Panc1 (cell line): Measurements from ENCODE around the gene ASCC3. TPM values are rescaled to one million over a fixed set of nuclear protein-coding genes. Genes with fewer than 3 reads are reported as not detected.

Experiments
- ATAC-seq: fragments of 200-7000 bp; cut with Tn5 transposase; 2 replicates; pipeline ENCODE4 v1.9.1; 2020; ENCODE audit warnings: mild to moderate bottlenecking, moderate library complexity
- BruUV-seq: library from RNA; stranded (reverse); fragments of 400-500 nt; replicated peaks from 2 replicates; lab custom pipeline; 2021; lab: Mats Ljungman, UMichigan
- CTCF ChIA-PET: fragments of 300-600 bp; sonication (Branson Sonifier 250); formaldehyde crosslinking; loops from one replicate; lab custom pipeline; 2022; ENCODE audit warnings: antibody characterized with exemption; lab: Charles Lee
- POLR2A ChIA-PET: fragments of 300-600 bp; sonication (Branson Sonifier 250); formaldehyde crosslinking; loops from one replicate; lab custom pipeline; 2022; ENCODE audit warnings: antibody characterized with exemption; lab: Charles Lee
- DNase-seq: peaks from one replicate; pipeline ENCODE4 v3.0.0-alpha.2; 2010; ENCODE audit warnings: low read depth, low spot score
- H3K27ac ChIP-seq: 2 replicates; pipeline ENCODE4 v1.5.1; 2011; ENCODE audit warnings: mild to moderate bottlenecking, low read length, inconsistent platforms
- H3K27me3 ChIP-seq: fragments of 200-500 bp; sonication (Bioruptor generic); 2 replicates; pipeline ENCODE4 v1.6.0; 2014; ENCODE audit warnings: low read length, inconsistent platforms; ENCODE audit not compliant: control insufficient read depth, insufficient read depth
- H3K36me3 ChIP-seq: fragments of 200-500 bp; sonication (Bioruptor generic); 2 replicates; pipeline ENCODE4 v1.5.1; 2014; ENCODE audit warnings: inconsistent platforms, mild to moderate bottlenecking, low read length, moderate library complexity; ENCODE audit not compliant: control insufficient read depth, insufficient read depth
- H3K4me1 ChIP-seq: 2 replicates; pipeline ENCODE4 v1.5.1; 2011; ENCODE audit warnings: inconsistent platforms, mild to moderate bottlenecking, low read length, moderate library complexity; ENCODE audit not compliant: control insufficient read depth, insufficient read depth
- H3K4me3 ChIP-seq, 2 experiments: 2 replicates each; pipeline ENCODE4 v1.5.1; 2011 to 2012; ENCODE audit warnings: low read depth in 2 of 2, low read length in 2 of 2, mild to moderate bottlenecking in 2 of 2, inconsistent platforms in 1 of 2, moderate library complexity in 1 of 2
- H3K9me3 ChIP-seq: fragments of 200-500 bp; sonication (Bioruptor generic); 2 replicates; pipeline ENCODE4 v1.5.1; 2014; ENCODE audit warnings: low read depth, mild to moderate bottlenecking, inconsistent platforms, low read length, moderate library complexity; ENCODE audit not compliant: control insufficient read depth, insufficient read depth
- CTCF ChIP-seq: fragments of 450-650 bp; IDR thresholded peaks from 2 replicates; pipeline ENCODE4 v1.5.1; 2017; ENCODE audit warnings: mild to moderate bottlenecking
- POLR2AphosphoS5 ChIP-seq: IDR thresholded peaks from 2 replicates; pipeline ENCODE4 v1.6.1; 2012; ENCODE audit warnings: mild to moderate bottlenecking, low read depth, low read length, moderate library complexity
- SIN3A ChIP-seq: IDR thresholded peaks from 2 replicates; pipeline ENCODE4 v1.6.1; 2012; ENCODE audit warnings: low read depth, mild to moderate bottlenecking, low read length, moderate library complexity, borderline replicate concordance; ENCODE audit not compliant: insufficient read depth
- TCF7L2 ChIP-seq: IDR thresholded peaks from 2 replicates; pipeline ENCODE4 v1.6.1; 2011; ENCODE audit warnings: mild to moderate bottlenecking, low read depth, low read length, inconsistent platforms
- in situ Hi-C: cut with HindIII; loops from 2 replicates; pipeline ENCODE4 v1.10.0; 2016; ENCODE audit warnings: low sequenced_read_pairs, low pct_unique_long_range_greater_than_20kb
- intact Hi-C: fragments of 100-400 bp; cut with micrococcal nuclease; formaldehyde crosslinking; loops from one replicate; pipeline ENCODE4 v1.10.0; 2022; ENCODE audit not compliant: unreplicated experiment
- total RNA-seq: library from RNA; stranded (reverse); gene quantifications from one replicate; pipeline ENCODE4 v1.2.1, GENCODE V29; 2021; ENCODE audit not compliant: unreplicated experiment
- TF ChIP-seq, protein P1 (sequence below), 2 experiments: IDR thresholded peaks; 2 replicates each; pipeline ENCODE4 v1.6.1; 2011 to 2012; ENCODE audit warnings: low read depth in 2 of 2, control low read depth in 1 of 2, low read length in 1 of 2, mild to moderate bottlenecking in 1 of 2, moderate library complexity in 1 of 2; ENCODE audit not compliant: insufficient read depth in 1 of 2

The ASCC3 gene
- total RNA-seq, 1 experiment from 2014 or later = 46.9 TPM

- intact Hi-C loops = no loop called here
- ChIA-PET CTCF (no interaction called here), POLR2A (no interaction called here)
- Histone ChIP-seq H3K36me3 (no peaks in the 10 kb centered on the region), H3K27ac (no peak overlapping the region), H3K27me3 (no peaks in the 10 kb centered on the region), H3K4me3 (no peak overlapping the region), H3K9me3 (no peaks in the 10 kb centered on the region), H3K4me1 (no peaks in the 10 kb centered on the region)
- no TSS peak for BruUV-seq
- in situ Hi-C loops = no loop called here
- ATAC-seq (no peak), DNase-seq (no peak)
- TF ChIP-seq TCF7L2 (no peak), POLR2AphosphoS5 (no peak), SIN3A (no peak)
- TF ChIP-seq, protein P1, sequence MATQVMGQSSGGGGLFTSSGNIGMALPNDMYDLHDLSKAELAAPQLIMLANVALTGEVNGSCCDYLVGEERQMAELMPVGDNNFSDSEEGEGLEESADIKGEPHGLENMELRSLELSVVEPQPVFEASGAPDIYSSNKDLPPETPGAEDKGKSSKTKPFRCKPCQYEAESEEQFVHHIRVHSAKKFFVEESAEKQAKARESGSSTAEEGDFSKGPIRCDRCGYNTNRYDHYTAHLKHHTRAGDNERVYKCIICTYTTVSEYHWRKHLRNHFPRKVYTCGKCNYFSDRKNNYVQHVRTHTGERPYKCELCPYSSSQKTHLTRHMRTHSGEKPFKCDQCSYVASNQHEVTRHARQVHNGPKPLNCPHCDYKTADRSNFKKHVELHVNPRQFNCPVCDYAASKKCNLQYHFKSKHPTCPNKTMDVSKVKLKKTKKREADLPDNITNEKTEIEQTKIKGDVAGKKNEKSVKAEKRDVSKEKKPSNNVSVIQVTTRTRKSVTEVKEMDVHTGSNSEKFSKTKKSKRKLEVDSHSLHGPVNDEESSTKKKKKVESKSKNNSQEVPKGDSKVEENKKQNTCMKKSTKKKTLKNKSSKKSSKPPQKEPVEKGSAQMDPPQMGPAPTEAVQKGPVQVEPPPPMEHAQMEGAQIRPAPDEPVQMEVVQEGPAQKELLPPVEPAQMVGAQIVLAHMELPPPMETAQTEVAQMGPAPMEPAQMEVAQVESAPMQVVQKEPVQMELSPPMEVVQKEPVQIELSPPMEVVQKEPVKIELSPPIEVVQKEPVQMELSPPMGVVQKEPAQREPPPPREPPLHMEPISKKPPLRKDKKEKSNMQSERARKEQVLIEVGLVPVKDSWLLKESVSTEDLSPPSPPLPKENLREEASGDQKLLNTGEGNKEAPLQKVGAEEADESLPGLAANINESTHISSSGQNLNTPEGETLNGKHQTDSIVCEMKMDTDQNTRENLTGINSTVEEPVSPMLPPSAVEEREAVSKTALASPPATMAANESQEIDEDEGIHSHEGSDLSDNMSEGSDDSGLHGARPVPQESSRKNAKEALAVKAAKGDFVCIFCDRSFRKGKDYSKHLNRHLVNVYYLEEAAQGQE (IDR thresholded peaks at IDR 0.05; ENCODE audit: insufficient read depth in 1 of 2, low read depth in 2 of 2, low read length in 1 of 2) = no peak
These were observed 396.7 kb downstream of the ASCC3 start for GRCh38 chr6:100484474-100484873.

DNA sequence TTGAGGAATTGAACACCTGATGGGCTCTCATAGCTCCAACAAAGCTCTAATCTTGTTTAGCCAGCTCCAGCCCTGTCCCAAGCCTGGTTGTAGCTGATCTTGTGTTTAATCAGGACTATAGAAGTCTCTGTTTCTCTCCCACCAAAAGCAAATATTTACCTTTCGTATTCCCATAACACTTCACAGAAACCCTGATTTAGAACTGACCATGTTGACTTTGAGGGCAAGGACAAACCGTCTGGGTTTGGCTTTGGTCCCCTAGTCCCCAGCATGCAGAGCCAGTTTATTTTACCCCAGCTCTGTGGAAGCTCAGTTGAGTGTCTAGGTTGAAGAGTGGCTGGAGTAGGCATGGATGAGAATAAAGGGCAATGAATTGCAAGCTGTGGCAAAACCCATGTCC lies 398.4 kb downstream of the ASCC3 start:
- no peak overlapping the region for H3K27ac ChIP-seq
- no peak for TF ChIP-seq POLR2AphosphoS5
- TF ChIP-seq, protein P1 (IDR thresholded peaks at IDR 0.05; ENCODE audit: insufficient read depth in 1 of 2, low read depth in 2 of 2, low read length in 1 of 2) = no peak
- no peak for TF ChIP-seq TCF7L2
- no peak for TF ChIP-seq SIN3A
- no peak for TF ChIP-seq CTCF
- no peaks in the 10 kb centered on the region for H3K36me3 ChIP-seq
- no peaks in the 10 kb centered on the region for H3K27me3 ChIP-seq
- no peak overlapping the region for H3K4me3 ChIP-seq
- BruUV-seq = no TSS peak
- intact Hi-C loops = no loop called here
- CTCF ChIA-PET = no interaction called here
- POLR2A ChIA-PET = no interaction called here
- ATAC-seq (no peak), DNase-seq (no peak)
- H3K9me3 ChIP-seq = no peaks in the 10 kb centered on the region
- in situ Hi-C loops = no loop called here
- no peaks in the 10 kb centered on the region for H3K4me1 ChIP-seq
